IMR-90 (cell line): ENCODE measurements around the gene PSMC5. TPM values are rescaled to one million over a fixed set of nuclear protein-coding genes. Genes with fewer than 3 reads are reported as not detected.

Source experiments
- ATAC-seq: fragments of 200-7000 bp; cut with Tn5 transposase; 2 replicates; pipeline ENCODE4 v1.9.1; 2020; ENCODE audit warnings: low read depth, mild to moderate bottlenecking, moderate library complexity
- BruUV-seq: library from RNA; stranded (reverse); fragments of 400-500 nt; replicated peaks from 2 replicates; lab custom pipeline; 2021; lab: Mats Ljungman, UMichigan
- CTCF ChIA-PET: fragments of 300-600 bp; formaldehyde crosslinking; extraction: SDS; loops from one replicate; lab custom pipeline; 2021; ENCODE audit warnings: antibody characterized with exemption; lab: Yijun Ruan, JAX
- POLR2A ChIA-PET: fragments of 300-600 bp; sonication (Branson Sonifier 250); formaldehyde crosslinking; loops from one replicate; lab custom pipeline; 2022; ENCODE audit warnings: antibody characterized with exemption; ENCODE audit not compliant: unreplicated experiment; lab: Charles Lee
- DNase-seq: peaks from one replicate; pipeline ENCODE4 v3.0.0; 2013
- H2AFZ ChIP-seq: replicated peaks from 2 replicates; pipeline ENCODE3; 2013; ENCODE audit warnings: low read length, mild to moderate bottlenecking; ENCODE audit not compliant: poor library complexity
- H2AK5ac ChIP-seq: 2 replicates; pipeline ENCODE4 v1.6.1; 2013; ENCODE audit warnings: low read depth, low read length, inconsistent platforms
- H2AK9ac ChIP-seq: replicated peaks from 2 replicates; pipeline ENCODE3; 2013; ENCODE audit warnings: mild to moderate bottlenecking, low read depth, low read length, moderate library complexity; ENCODE audit not compliant: poor library complexity
- H2BK120ac ChIP-seq: 2 replicates; pipeline ENCODE4 v1.6.1; 2013; ENCODE audit warnings: low read depth, low read length, inconsistent platforms
- H2BK15ac ChIP-seq: 3 replicates; pipeline ENCODE4 v1.6.1; 2013; ENCODE audit warnings: low read depth, low read length, inconsistent platforms
- H2BK20ac ChIP-seq: 2 replicates; pipeline ENCODE4 v1.6.1; 2013; ENCODE audit warnings: low read depth, mild to moderate bottlenecking, inconsistent platforms, low read length, moderate library complexity
- H2BK5ac ChIP-seq: 2 replicates; pipeline ENCODE4 v1.6.1; 2013; ENCODE audit warnings: mild to moderate bottlenecking, low read depth, low read length, inconsistent platforms; ENCODE audit not compliant: poor library complexity, severe bottlenecking
- H3K14ac ChIP-seq: replicated peaks from 2 replicates; pipeline ENCODE4 v1.6.1; 2013; ENCODE audit warnings: low read depth, low read length, inconsistent platforms
- H3K18ac ChIP-seq: 2 replicates; pipeline ENCODE4 v1.6.1; 2013; ENCODE audit warnings: low read depth, low read length, control low read depth
- H3K23ac ChIP-seq: 2 replicates; pipeline ENCODE4 v1.6.1; 2013; ENCODE audit warnings: low read depth, low read length, inconsistent platforms
- H3K27ac ChIP-seq: 2 replicates; pipeline ENCODE4 v1.5.1; 2013; ENCODE audit warnings: mild to moderate bottlenecking, control low read depth, low read length; ENCODE audit not compliant: insufficient read depth
- H3K27me3 ChIP-seq: 2 replicates; pipeline ENCODE4 v1.6.1; 2013; ENCODE audit warnings: low read length; ENCODE audit not compliant: control insufficient read depth, insufficient read depth
- H3K36me3 ChIP-seq: 2 replicates; pipeline ENCODE4 v1.6.1; 2013; ENCODE audit warnings: low read length, mixed read lengths; ENCODE audit not compliant: control insufficient read depth, insufficient read depth
- H3K4ac ChIP-seq: 2 replicates; pipeline ENCODE4 v1.6.1; 2013; ENCODE audit warnings: low read depth, low read length, inconsistent platforms
- H3K4me1 ChIP-seq: 2 replicates; pipeline ENCODE4 v1.6.1; 2013; ENCODE audit warnings: low read length, mixed read lengths; ENCODE audit not compliant: control insufficient read depth, insufficient read depth
- H3K4me2 ChIP-seq: 2 replicates; pipeline ENCODE4 v1.6.1; 2013; ENCODE audit warnings: low read depth, mild to moderate bottlenecking, control low read depth, low read length, moderate library complexity
- H3K4me3 ChIP-seq: 2 replicates; pipeline ENCODE4 v1.5.1; 2013; ENCODE audit warnings: low read depth, mild to moderate bottlenecking, control low read depth, low read length, moderate library complexity; ENCODE audit not compliant: insufficient read depth
- H3K56ac ChIP-seq: 2 replicates; pipeline ENCODE4 v1.6.1; 2013; ENCODE audit warnings: low read length, inconsistent platforms; ENCODE audit not compliant: insufficient read depth; ENCODE audit errors: extremely low read depth
- H3K79me1 ChIP-seq, 2 experiments: 2 replicates each; pipeline ENCODE4 v1.6.1; 2013; ENCODE audit warnings: low read length in 2 of 2, inconsistent platforms in 1 of 2, low read depth in 1 of 2
- H3K9ac ChIP-seq: 2 replicates; pipeline ENCODE4 v1.6.1; 2013; ENCODE audit warnings: low read depth, low read length, control low read depth
- H3K9me1 ChIP-seq: 2 replicates; pipeline ENCODE4 v1.6.1; 2013; ENCODE audit warnings: low read length, inconsistent platforms; ENCODE audit not compliant: insufficient read depth
- H3K9me3 ChIP-seq: 2 replicates; pipeline ENCODE4 v1.6.1; 2013; ENCODE audit warnings: low read length; ENCODE audit not compliant: control insufficient read depth, insufficient read depth
- H4K20me1 ChIP-seq: 2 replicates; pipeline ENCODE4 v1.6.1; 2013; ENCODE audit warnings: low read length, inconsistent platforms; ENCODE audit not compliant: insufficient read depth
- H4K5ac ChIP-seq: 2 replicates; pipeline ENCODE4 v1.6.1; 2013; ENCODE audit warnings: mild to moderate bottlenecking, low read depth, low read length, control low read depth
- H4K8ac ChIP-seq, 2 experiments: 2 replicates each; pipeline ENCODE4 v1.6.1; 2013; ENCODE audit warnings: low read depth in 2 of 2, low read length in 2 of 2, control low read depth in 1 of 2, inconsistent platforms in 1 of 2
- H4K91ac ChIP-seq: 2 replicates; pipeline ENCODE4 v1.6.1; 2013; ENCODE audit warnings: low read depth, low read length, inconsistent platforms; ENCODE audit not compliant: insufficient read depth
- WGBS, 2 experiments: methylation state at CpG; one replicate each; pipeline versions ENCODE4 v1.1.5 to v1.1.7; 2013; ENCODE audit warnings: missing lambda C conversion rate in 2 of 2; ENCODE audit not compliant: insufficient read length in 1 of 2; ENCODE audit errors: extremely low coverage in 2 of 2; 5-methylcytosine and 5-hydroxymethylcytosine counted together
- dilution Hi-C: fragments of 300-500 bp; cut with HindIII; formaldehyde crosslinking; loops from one replicate; pipeline ENCODE4 v1.14.3; 2018; ENCODE audit warnings: low sequenced_read_pairs; ENCODE audit not compliant: unreplicated experiment
- in situ Hi-C: fragments of 300-500 bp; cut with MboI; formaldehyde crosslinking; loops from 3 replicates; pipeline ENCODE4 v1.14.3; 2019; ENCODE audit warnings: low sequenced_read_pairs, inconsistent platforms, mixed read lengths
- intact Hi-C: fragments of 100-400 bp; cut with micrococcal nuclease; formaldehyde crosslinking; loops from 2 replicates; pipeline ENCODE4 v1.10.0; 2022
- polyA plus RNA-seq, 3 experiments: library from polyadenylated mRNA; depleted of rRNA; stranded (reverse); fragments of >200 nt; gene quantifications; 2 replicates each; pipeline ENCODE4 v1.2.3, GENCODE V29; 2012; ENCODE audit warnings: low replicate concordance in 1 of 3
- total RNA-seq: library from RNA; depleted of rRNA; stranded (reverse); fragments of >200 nt; gene quantifications from 2 replicates; pipeline ENCODE4 v1.2.3, GENCODE V29; 2012
- TF ChIP-seq, protein P1 (sequence below): conservative IDR thresholded peaks from 2 replicates; pipeline ENCODE4 v1.5.1; 2012; ENCODE audit warnings: mild to moderate bottlenecking, low read depth, low read length, improper control_type of control experiment

PSMC5 gene
- total and polyA plus RNA-seq, 2 of the 4 experiments (the other 2 are of a cell fraction): 105 to 165 TPM

DNA sequence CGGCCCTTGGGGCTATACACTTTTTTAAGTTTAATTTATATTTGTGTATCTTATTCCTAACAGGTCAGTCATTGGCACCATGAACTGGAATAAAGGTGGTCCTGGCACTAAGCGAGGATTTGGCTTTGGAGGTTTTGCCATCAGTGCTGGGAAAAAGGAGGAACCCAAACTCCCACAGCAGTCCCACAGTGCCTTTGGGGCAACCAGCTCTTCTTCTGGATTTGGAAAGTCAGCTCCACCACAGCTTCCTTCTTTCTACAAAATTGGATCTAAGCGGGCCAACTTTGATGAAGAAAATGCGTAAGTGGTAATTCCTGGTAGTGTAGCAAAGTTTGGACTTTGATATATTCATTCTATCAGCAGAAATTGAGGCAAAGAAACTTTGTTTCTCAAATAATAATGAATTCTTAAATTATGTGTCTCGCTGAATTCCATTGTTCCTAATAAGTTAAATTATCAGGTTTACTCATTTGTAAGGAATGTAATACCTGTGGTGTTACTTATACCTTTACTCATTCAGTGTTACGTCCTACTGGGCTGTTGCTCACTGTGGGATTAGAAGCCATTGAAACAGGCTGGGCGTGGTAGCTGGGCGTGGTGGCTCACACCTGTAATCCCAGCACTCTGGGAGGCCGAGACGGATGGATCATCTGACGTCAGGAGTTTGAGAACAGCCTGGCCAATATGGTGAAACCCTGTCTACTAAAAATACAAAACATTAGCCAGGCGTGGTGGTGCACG, 40.1 kb upstream of the PSMC5 start:
- CTCF ChIA-PET: no interaction called here
- no peak overlapping the region for H3K4me3 ChIP-seq
- 100% methylated on average over 1 of the region's 13 CpGs; no CpG with 5 or more reads in 1 of the 2 experiments for WGBS, 2 experiments
- intact Hi-C loops (no loop called here), dilution Hi-C loops (no loop called here), in situ Hi-C loops (no loop called here)
- H3K56ac ChIP-seq: no peak overlapping the region
- H4K8ac ChIP-seq: no peak overlapping the region
- H2AFZ ChIP-seq: no peak overlapping the region
- H3K36me3 ChIP-seq: peaks cover 40% of the 10 kb centered on the region
- DNase-seq (no peak), ATAC-seq (no peak)
- H3K9me3 ChIP-seq: no peaks in the 10 kb centered on the region
- H3K27me3 ChIP-seq: no peaks in the 10 kb centered on the region
- H3K27ac ChIP-seq: no peak overlapping the region
- no peak overlapping the region for H3K14ac ChIP-seq
- no peak overlapping the region for H2BK15ac ChIP-seq
- no peak overlapping the region for H2BK120ac ChIP-seq
- H4K20me1 ChIP-seq: peaks cover 79% of the 10 kb centered on the region
- peaks cover 12% of the 10 kb centered on the region for H3K9me1 ChIP-seq
- TF ChIP-seq, protein P1, sequence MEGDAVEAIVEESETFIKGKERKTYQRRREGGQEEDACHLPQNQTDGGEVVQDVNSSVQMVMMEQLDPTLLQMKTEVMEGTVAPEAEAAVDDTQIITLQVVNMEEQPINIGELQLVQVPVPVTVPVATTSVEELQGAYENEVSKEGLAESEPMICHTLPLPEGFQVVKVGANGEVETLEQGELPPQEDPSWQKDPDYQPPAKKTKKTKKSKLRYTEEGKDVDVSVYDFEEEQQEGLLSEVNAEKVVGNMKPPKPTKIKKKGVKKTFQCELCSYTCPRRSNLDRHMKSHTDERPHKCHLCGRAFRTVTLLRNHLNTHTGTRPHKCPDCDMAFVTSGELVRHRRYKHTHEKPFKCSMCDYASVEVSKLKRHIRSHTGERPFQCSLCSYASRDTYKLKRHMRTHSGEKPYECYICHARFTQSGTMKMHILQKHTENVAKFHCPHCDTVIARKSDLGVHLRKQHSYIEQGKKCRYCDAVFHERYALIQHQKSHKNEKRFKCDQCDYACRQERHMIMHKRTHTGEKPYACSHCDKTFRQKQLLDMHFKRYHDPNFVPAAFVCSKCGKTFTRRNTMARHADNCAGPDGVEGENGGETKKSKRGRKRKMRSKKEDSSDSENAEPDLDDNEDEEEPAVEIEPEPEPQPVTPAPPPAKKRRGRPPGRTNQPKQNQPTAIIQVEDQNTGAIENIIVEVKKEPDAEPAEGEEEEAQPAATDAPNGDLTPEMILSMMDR: no peak
- no peak overlapping the region for H2AK5ac ChIP-seq
- no peak overlapping the region for H2BK20ac ChIP-seq
- no peak overlapping the region for H2AK9ac ChIP-seq
- H2BK5ac ChIP-seq: no peak overlapping the region
- POLR2A ChIA-PET: no interaction called here
- no TSS peak for BruUV-seq
- no peak overlapping the region for H3K23ac ChIP-seq
- no peak overlapping the region for H4K91ac ChIP-seq
- H3K4me1 ChIP-seq: peaks cover 6% of the 10 kb centered on the region; the same call in 1 of the 2 replicates
- no peak overlapping the region for H3K4ac ChIP-seq
- H3K79me1 ChIP-seq: peaks cover 16 to 66% of the 10 kb centered on the region in 2 experiments; a peak in 3 of 4 replicates
- no peak overlapping the region for H3K4me2 ChIP-seq
- H4K5ac ChIP-seq: no peak overlapping the region
- no peak overlapping the region for H3K18ac ChIP-seq
- no peak overlapping the region for H3K9ac ChIP-seq
